Adrenal gland (tissue), 12 donors: ENCODE measurements around the gene GZMA. TPM values are rescaled to one million over a fixed set of nuclear protein-coding genes. Genes with fewer than 3 reads are reported as not detected.

ENCODE experiments used
- DNase-seq, 7 donors: peaks; one replicate each; pipeline ENCODE4 v3.0.0-alpha.2; 2019 to 2020
- H3K27ac ChIP-seq, 5 donors: fragments of 200-600 bp; sonication (generic) in 4 of 5; 1 replicate in 3 of 5; 2 replicates in 2 of 5; pipeline versions ENCODE4 v1.5.1 to v1.8.0; 2016 to 2020; ENCODE audit warnings: mild to moderate bottlenecking in 1 of 5
- H3K27me3 ChIP-seq: fragments of 200-600 bp; 2 replicates; pipeline ENCODE4 v1.8.0; 2021
- H3K36me3 ChIP-seq, 2 donors: fragments of 200-600 bp; replicated peaks in 1 of 2; 1 replicate in 1 of 2; 2 replicates in 1 of 2; pipeline versions ENCODE4 v1.5.1 to v1.8.0; 2018 to 2022
- H3K4me1 ChIP-seq, 2 donors: fragments of 200-600 bp; replicated peaks in 1 of 2; 1 replicate in 1 of 2; 2 replicates in 1 of 2; pipeline versions ENCODE4 v1.5.1 to v1.8.0; 2018 to 2021
- H3K4me3 ChIP-seq, 4 donors: fragments of 200-600 bp; sonication (generic) in 3 of 4; one replicate each; pipeline ENCODE4 v1.5.1; 2016 to 2018
- H3K9me3 ChIP-seq, 3 donors: fragments of 200-600 bp; sonication (generic) in 1 of 3; replicated peaks in 1 of 3; 1 replicate in 2 of 3; 2 replicates in 1 of 3; pipeline versions ENCODE4 v1.5.1 to v1.8.0; 2016 to 2021
- POLR2A ChIP-seq, 2 donors: fragments of 450-650 bp; IDR thresholded peaks; one replicate each; pipeline ENCODE4 v1.6.1; 2017; ENCODE audit warnings: antibody characterized with exemption in 2 of 2, mild to moderate bottlenecking in 2 of 2, moderate library complexity in 1 of 2
- WGBS, 4 donors: extraction: QIAGEN DNeasy Blood & Tissue Kit in 2 of 4; methylation state at CpG; one replicate each; pipeline versions ENCODE4 v1.1.5 to v1.1.7; 2013 to 2017; 5-methylcytosine and 5-hydroxymethylcytosine counted together
- intact Hi-C, 2 donors: fragments of 100-400 bp; cut with DNase I; formaldehyde crosslinking; loops; one replicate each; pipeline versions ENCODE4 v1.14.1 to v1.15.0; 2022 to 2023
- polyA plus RNA-seq, 3 donors: library from polyadenylated mRNA; stranded (reverse); fragments of 200-250 nt in 2 of 3; fragments of 350-450 nt in 1 of 3; fragmentation: Illumina TruSeq in 1 of 3; extraction: RNeasy Lipid Tissue Mini Kit (QIAGEN cat#74804) in 1 of 3; gene quantifications; one replicate each; pipeline ENCODE4 v1.2.3, GENCODE V29; 2013 to 2014
- total RNA-seq, 9 donors: library from RNA; depleted of rRNA in 4 of 9; stranded (reverse); fragments of >200 nt in 4 of 9; fragments of 120-200 nt in 1 of 9; fragmentation: NEBNext Ultra II Directional in 1 of 9; extraction: Animal tissue kit (Norgen Biotek cat#: 25700) in 1 of 9; gene quantifications; one replicate each; pipeline versions ENCODE4 v1.1.0 to v1.2.4, GENCODE V29; 2013 to 2023
- TF ChIP-seq, protein P1 (sequence below), 6 experiments: fragments of 450-650 bp in 4 of 6; fragments of 200-600 bp in 2 of 6; sonication (generic) in 1 of 6; IDR thresholded peaks; 1 replicate in 5 of 6; 2 replicates in 1 of 6; pipeline versions ENCODE4 v1.5.1 to v1.8.0; 2016 to 2021; ENCODE audit warnings: antibody characterized with exemption in 6 of 6, mild to moderate bottlenecking in 2 of 6, moderate library complexity in 1 of 6
- donor health status: healthy with polysubstance abuse.
- donor health status: Bipolar disorder and iron deficiency.
- donor health status: DM: yes; HTN: yes; CAD: no.
- donor health status: DM: no; HTN: no; CAD: no.
- donor health status: DM: no; HTN: no; CAD: no.
- donor health status: DM: yes; HTN: yes; CAD: no.

The GZMA gene
- total and polyA plus RNA-seq, 12 donors = 0.39 to 9.7 (median 1.9) TPM; not detected in 2

GRCh38 chr5:55143624-55144023, 41.2 kb downstream of the GZMA start:
- no peaks in the 10 kb centered on the region for H3K9me3 ChIP-seq
- no peak overlapping the region for H3K27ac ChIP-seq
- H3K27me3 ChIP-seq = no peaks in the 10 kb centered on the region
- no peak for DNase-seq
- no peak overlapping the region for H3K4me3 ChIP-seq
- TF ChIP-seq POLR2A (IDR thresholded peaks at IDR 0.05) = no peak
- TF ChIP-seq, protein P1, sequence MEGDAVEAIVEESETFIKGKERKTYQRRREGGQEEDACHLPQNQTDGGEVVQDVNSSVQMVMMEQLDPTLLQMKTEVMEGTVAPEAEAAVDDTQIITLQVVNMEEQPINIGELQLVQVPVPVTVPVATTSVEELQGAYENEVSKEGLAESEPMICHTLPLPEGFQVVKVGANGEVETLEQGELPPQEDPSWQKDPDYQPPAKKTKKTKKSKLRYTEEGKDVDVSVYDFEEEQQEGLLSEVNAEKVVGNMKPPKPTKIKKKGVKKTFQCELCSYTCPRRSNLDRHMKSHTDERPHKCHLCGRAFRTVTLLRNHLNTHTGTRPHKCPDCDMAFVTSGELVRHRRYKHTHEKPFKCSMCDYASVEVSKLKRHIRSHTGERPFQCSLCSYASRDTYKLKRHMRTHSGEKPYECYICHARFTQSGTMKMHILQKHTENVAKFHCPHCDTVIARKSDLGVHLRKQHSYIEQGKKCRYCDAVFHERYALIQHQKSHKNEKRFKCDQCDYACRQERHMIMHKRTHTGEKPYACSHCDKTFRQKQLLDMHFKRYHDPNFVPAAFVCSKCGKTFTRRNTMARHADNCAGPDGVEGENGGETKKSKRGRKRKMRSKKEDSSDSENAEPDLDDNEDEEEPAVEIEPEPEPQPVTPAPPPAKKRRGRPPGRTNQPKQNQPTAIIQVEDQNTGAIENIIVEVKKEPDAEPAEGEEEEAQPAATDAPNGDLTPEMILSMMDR (IDR thresholded peaks at IDR 0.05) = no peak
- 51 to 61% (median 53%) methylated on average over 4 of the region's 4 CpGs for WGBS, 4 donors
- intact Hi-C loops = loop anchor here in 1 of 2 donors (10.0 kb wide), 1 partner anchor 199 kb away; no protein-coding TSS in a partner anchor
- H3K36me3 ChIP-seq = no peaks in the 10 kb centered on the region
- peaks cover 0 to 4% of the 10 kb centered on the region in 2 donors for H3K4me1 ChIP-seq

GRCh38 chr5:55146080-55146479, 43.6 kb downstream of the GZMA start:
- Histone ChIP-seq H3K4me1 (peaks cover 0 to 4% of the 10 kb centered on the region in 2 donors), H3K4me3 (no peak overlapping the region), H3K9me3 (no peaks in the 10 kb centered on the region), H3K36me3 (no peaks in the 10 kb centered on the region), H3K27me3 (peaks cover 3% of the 10 kb centered on the region), H3K27ac (no peak overlapping the region)
- TF ChIP-seq, protein P1 (IDR thresholded peaks at IDR 0.05) = no peak
- TF ChIP-seq POLR2A (IDR thresholded peaks at IDR 0.05) = no peak
- DNase-seq = no peak
- intact Hi-C loops = loop anchor here (5.0 to 10.0 kb wide), 2 partner anchors 201 to 239 kb away; no protein-coding TSS in a partner anchor
- WGBS, 4 donors = 69 to 77% (median 74%) methylated on average over 8 of the region's 8 CpGs

DNA sequence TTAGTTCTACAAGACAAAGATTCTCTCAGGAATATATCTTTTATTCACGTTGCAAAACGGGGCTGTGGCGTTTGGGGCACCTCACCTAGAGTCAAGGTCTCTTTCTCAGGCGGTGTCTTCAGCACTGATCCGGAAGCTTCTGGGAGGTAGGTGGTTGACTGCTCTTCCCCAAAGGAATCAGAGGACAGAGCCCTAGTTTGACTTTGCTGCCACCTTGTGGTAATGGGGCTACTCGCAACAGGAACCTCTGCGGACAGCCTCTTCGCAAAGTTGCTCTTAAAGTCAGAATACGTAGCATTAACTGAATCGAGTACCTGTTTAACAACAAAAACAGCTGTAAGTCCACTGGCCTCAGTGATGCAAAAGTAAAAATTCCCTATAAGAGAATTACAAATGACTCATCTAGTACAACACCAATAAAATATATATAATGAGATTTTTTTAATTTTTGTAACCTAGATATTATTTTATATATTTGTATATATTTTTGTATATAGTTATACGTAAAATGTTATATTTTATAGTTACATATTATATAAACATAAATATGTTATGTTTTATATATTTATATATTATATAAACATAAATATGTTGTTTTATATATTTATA, 44.2 kb downstream of the GZMA start:
- 4 to 8% (median 7%) methylated on average over 11 of the region's 11 CpGs for WGBS, 4 donors
- peak; percentile 74 to 91 (median 83) for DNase-seq
- intact Hi-C loops = loop anchor here (5.0 to 10.0 kb wide), 2 partner anchors 202 to 239 kb away; no protein-coding TSS in a partner anchor

DNA sequence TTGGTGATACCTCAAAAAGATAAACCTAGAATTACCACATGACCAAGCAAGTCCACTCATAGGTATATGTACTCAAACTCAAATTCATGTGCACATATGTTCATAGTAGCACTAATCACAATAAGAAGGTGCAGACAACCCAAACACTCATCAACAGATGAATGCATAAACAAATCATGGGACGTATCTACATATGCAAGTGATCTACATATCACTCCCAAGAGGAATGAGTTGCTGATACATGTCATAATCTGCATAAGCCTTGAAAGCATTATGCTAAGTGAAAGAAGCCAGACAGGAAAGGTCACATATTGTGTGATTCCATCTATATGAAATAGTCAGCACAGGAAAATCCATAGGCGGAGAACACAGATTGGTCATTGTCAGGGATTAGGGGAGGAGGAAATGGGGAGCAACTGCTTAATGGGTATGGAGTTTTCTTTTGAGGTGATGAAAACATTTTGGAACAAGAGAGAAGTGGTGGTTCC, 46.9 kb downstream of the GZMA start:
- intact Hi-C loops = loop anchor here (5.0 to 10.0 kb wide), 2 partner anchors 205 to 242 kb away; no protein-coding TSS in a partner anchor

More for the DNA sequence above, 44.2 kb downstream of the GZMA start:
- TF ChIP-seq POLR2A (IDR thresholded peaks at IDR 0.05) = no peak
- TF ChIP-seq, protein P1 (IDR thresholded peaks at IDR 0.05) = peak; percentile 80 to 93 (median 84)
- H3K36me3 ChIP-seq = no peaks in the 10 kb centered on the region
- no peaks in the 10 kb centered on the region for H3K9me3 ChIP-seq
- H3K4me3 ChIP-seq = no peak overlapping the region
- H3K4me1 ChIP-seq = peaks cover 0 to 4% of the 10 kb centered on the region in 2 donors
- no peak overlapping the region for H3K27ac ChIP-seq
- H3K27me3 ChIP-seq = peaks cover 3% of the 10 kb centered on the region

More for the DNA sequence above, 46.9 kb downstream of the GZMA start:
- no peak for TF ChIP-seq POLR2A (IDR thresholded peaks at IDR 0.05)
- TF ChIP-seq, protein P1 (IDR thresholded peaks at IDR 0.05) = no peak
- 58 to 78% (median 73%) methylated on average over 2 of the region's 2 CpGs for WGBS, 4 donors
- Histone ChIP-seq H3K4me1 (peaks cover 0 to 4% of the 10 kb centered on the region in 2 donors), H3K9me3 (no peaks in the 10 kb centered on the region), H3K36me3 (no peaks in the 10 kb centered on the region), H3K27me3 (peaks cover 13% of the 10 kb centered on the region), H3K4me3 (no peak overlapping the region), H3K27ac (no peak overlapping the region)
- no peak for DNase-seq
